HEK293T (cell line): ENCODE measurements around the gene ANKH.

Experiments
- CTCF ChIA-PET: fragments of 350-600 bp; formaldehyde crosslinking; extraction: SDS; loops from one replicate; lab custom pipeline; 2021; ENCODE audit warnings: antibody characterized with exemption, inconsistent platforms; lab: Yijun Ruan, JAX
- POLR2A ChIA-PET: fragments of 350-600 bp; formaldehyde crosslinking; extraction: SDS; loops from one replicate; lab custom pipeline; 2020; ENCODE audit warnings: antibody characterized with exemption, inconsistent platforms; lab: Yijun Ruan, JAX
- DNase-seq: peaks from one replicate; pipeline ENCODE4 v3.0.0; 2012; ENCODE audit warnings: mixed read lengths; ENCODE audit errors: extremely low spot score
- ARNT ChIP-seq: fragments of 450-650 bp; IDR thresholded peaks from 2 replicates; pipeline ENCODE4 v1.6.1; 2017; ENCODE audit warnings: mild to moderate bottlenecking
- BHLHE40 ChIP-seq: fragments of 450-650 bp; IDR thresholded peaks from 2 replicates; pipeline ENCODE4 v1.6.1; 2016; ENCODE audit warnings: mild to moderate bottlenecking, moderate library complexity, borderline replicate concordance
- CTBP1 ChIP-seq: fragments of 450-650 bp; IDR thresholded peaks from 2 replicates; pipeline ENCODE4 v1.6.1; 2016; ENCODE audit warnings: borderline replicate concordance
- ELF4 ChIP-seq: fragments of 450-650 bp; IDR thresholded peaks from 2 replicates; pipeline ENCODE4 v1.6.1; 2017; ENCODE audit warnings: antibody characterized with exemption
- FOXA1 ChIP-seq: fragments of 450-650 bp; IDR thresholded peaks from 2 replicates; pipeline ENCODE4 v1.6.1; 2016; ENCODE audit warnings: mild to moderate bottlenecking
- FOXK2 ChIP-seq: fragments of 450-650 bp; IDR thresholded peaks from 2 replicates; pipeline ENCODE4 v1.6.1; 2016; ENCODE audit warnings: mild to moderate bottlenecking
- FOXM1 ChIP-seq: fragments of 450-650 bp; IDR thresholded peaks from 2 replicates; pipeline ENCODE4 v1.6.1; 2017; ENCODE audit warnings: mild to moderate bottlenecking, borderline replicate concordance
- HDGF ChIP-seq: fragments of 450-650 bp; IDR thresholded peaks from 2 replicates; pipeline ENCODE4 v1.6.1; 2017; ENCODE audit warnings: antibody characterized with exemption, borderline replicate concordance
- L3MBTL2 ChIP-seq: fragments of 450-650 bp; conservative IDR thresholded peaks from 2 replicates; pipeline ENCODE4 v1.6.1; 2016; ENCODE audit warnings: mild to moderate bottlenecking
- LEF1 ChIP-seq: fragments of 450-650 bp; IDR thresholded peaks from 2 replicates; pipeline ENCODE4 v1.6.1; 2017; ENCODE audit warnings: mild to moderate bottlenecking, borderline replicate concordance
- NFRKB ChIP-seq: fragments of 450-650 bp; IDR thresholded peaks from 2 replicates; pipeline ENCODE4 v1.6.1; 2016; ENCODE audit warnings: mild to moderate bottlenecking, moderate library complexity
- SP1 ChIP-seq: fragments of 450-650 bp; IDR thresholded peaks from 2 replicates; pipeline ENCODE4 v1.6.1; 2017
- SUZ12 ChIP-seq: fragments of 450-650 bp; IDR thresholded peaks from 2 replicates; pipeline ENCODE4 v1.6.1; 2016; ENCODE audit warnings: mild to moderate bottlenecking
- TARDBP ChIP-seq: fragments of 450-650 bp; IDR thresholded peaks from 2 replicates; pipeline ENCODE4 v1.6.1; 2016
- ZNF384 ChIP-seq: fragments of 450-650 bp; IDR thresholded peaks from 2 replicates; pipeline ENCODE4 v1.6.1; 2016
- TF ChIP-seq, protein P1 (sequence below): fragments of 450-650 bp; IDR thresholded peaks from 2 replicates; pipeline ENCODE4 v1.6.1; 2016

Gene ANKH

DNA sequence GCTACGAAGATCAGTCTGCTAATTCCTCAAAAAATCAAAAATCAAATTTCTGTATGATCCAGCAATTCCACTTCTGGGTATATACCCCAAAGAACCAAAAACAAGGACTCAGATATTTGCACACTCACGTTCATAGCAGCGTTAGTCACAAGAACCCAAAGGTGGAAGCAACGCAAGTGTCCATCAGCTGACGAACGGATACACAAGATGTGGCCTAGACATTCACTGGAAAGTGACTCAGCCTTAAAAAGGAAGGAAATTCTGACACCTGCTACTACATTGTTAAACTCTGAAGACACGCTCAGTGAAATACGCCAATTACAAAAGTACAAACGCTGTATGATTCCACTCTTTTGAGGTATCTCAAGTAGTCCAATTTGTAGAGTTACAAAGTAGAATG, 113.7 kb downstream of the ANKH start:
- ChIA-PET CTCF (no interaction called here), POLR2A (no interaction called here)
- DNase-seq: no peak
- TF ChIP-seq, protein P1, sequence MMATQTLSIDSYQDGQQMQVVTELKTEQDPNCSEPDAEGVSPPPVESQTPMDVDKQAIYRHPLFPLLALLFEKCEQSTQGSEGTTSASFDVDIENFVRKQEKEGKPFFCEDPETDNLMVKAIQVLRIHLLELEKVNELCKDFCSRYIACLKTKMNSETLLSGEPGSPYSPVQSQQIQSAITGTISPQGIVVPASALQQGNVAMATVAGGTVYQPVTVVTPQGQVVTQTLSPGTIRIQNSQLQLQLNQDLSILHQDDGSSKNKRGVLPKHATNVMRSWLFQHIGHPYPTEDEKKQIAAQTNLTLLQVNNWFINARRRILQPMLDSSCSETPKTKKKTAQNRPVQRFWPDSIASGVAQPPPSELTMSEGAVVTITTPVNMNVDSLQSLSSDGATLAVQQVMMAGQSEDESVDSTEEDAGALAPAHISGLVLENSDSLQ: no peak
- TF ChIP-seq FOXK2 (no peak), ARNT (no peak), LEF1 (no peak), L3MBTL2 (no peak), FOXA1 (no peak), CTBP1 (no peak), NFRKB (no peak), ZNF384 (no peak), SUZ12 (no peak), FOXM1 (no peak), SP1 (no peak), BHLHE40 (no peak), HDGF (no peak), TARDBP (no peak), ELF4 (no peak)

DNA sequence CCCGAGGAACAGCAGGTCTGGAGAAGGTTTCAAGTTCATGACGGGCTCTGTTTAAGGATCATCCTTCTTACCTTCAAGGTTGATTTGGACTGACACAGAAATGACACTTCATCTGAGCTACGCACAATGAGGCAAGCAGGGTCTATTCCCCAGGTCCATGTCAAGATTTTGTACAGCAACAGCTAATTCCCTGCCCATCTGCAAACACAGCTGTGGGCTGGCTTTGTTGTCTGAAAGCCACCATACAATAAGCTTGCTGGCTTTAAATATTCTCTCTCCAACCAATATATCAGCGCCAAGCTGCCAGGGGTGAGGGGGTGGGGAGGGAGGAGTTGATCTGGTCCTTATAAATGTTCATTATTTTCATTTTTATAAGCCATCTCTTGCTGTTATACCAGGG, 115.1 kb downstream of the ANKH start:
- CTCF ChIA-PET: no interaction called here
- TF ChIP-seq SP1 (no peak), ZNF384 (no peak), TARDBP (no peak), BHLHE40 (no peak), ARNT (no peak), LEF1 (no peak)
- DNase-seq: no peak
- POLR2A ChIA-PET: no interaction called here

- ChIA-PET POLR2A (no interaction called here), CTCF (no interaction called here)
- TF ChIP-seq HDGF (no peak), FOXK2 (no peak), CTBP1 (no peak), ARNT (no peak), TARDBP (no peak), LEF1 (no peak), SP1 (no peak), ELF4 (no peak)
- DNase-seq: no peak
Observed at GRCh38 chr5:14753947-14754346, 117.6 kb downstream of the ANKH start.

DNA sequence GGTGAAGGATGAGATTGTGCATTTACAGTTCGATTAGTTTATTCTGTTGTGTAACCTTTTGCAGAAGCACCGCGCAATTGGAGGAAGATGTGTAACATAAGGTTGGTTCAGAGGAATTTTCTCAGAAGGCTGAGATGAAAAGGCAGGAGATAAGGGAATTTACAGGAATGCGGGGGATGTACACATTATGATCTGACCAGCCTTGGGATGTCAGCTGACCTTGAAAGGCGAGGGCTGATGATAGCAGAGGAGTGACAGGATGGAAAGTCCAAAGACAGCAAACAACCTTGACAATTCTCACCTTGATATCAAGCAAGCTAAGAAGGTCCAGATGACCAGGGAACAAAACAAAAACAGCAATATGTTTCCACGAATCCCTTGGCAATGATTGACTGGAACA, 118.3 kb downstream of the ANKH start:
- no peak for DNase-seq
- ChIA-PET CTCF (no interaction called here), POLR2A (no interaction called here)
- no peak for TF ChIP-seq FOXA1
- TF ChIP-seq ARNT: no peak
- no peak for TF ChIP-seq FOXM1
- TF ChIP-seq LEF1: no peak
- TF ChIP-seq SUZ12: no peak
- no peak for TF ChIP-seq CTBP1
- TF ChIP-seq, protein P1: no peak
- no peak for TF ChIP-seq HDGF
- TF ChIP-seq FOXK2: no peak
- no peak for TF ChIP-seq BHLHE40
- no peak for TF ChIP-seq TARDBP
- TF ChIP-seq ELF4: no peak
- TF ChIP-seq ZNF384: no peak
- TF ChIP-seq SP1: no peak
- TF ChIP-seq NFRKB: no peak
- TF ChIP-seq L3MBTL2: no peak

DNA sequence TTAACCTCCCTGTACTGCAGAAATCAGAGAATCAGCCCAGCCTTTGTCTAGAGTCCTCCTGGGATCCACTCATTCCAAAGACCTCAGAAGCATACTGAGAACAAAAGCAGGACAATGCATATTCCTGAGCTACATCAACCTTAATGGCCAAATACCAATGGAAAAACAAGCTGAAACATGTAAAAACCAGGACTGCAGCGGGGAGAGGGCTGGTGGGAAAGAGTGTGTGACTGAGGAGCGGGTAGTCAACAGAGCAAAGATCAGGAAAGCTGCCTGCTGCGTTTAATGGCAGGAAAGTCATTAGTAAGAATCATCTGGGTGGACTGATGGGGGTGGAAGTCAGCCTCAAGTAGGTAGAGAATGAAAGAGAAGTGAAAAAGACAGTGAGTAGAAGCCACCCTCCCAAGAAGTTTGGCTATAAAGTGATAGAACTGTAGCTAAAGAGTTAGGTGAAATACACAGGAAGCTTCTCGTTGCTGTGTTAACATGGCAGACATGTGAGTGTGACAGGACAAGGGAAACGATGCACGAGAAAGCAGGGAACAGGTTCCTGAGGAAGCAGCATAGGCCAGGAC, 119.0 kb downstream of the ANKH start:
- DNase-seq: no peak
- ChIA-PET POLR2A (no interaction called here), CTCF (no interaction called here)
- no peak for TF ChIP-seq L3MBTL2
- no peak for TF ChIP-seq BHLHE40
- no peak for TF ChIP-seq ELF4
- no peak for TF ChIP-seq HDGF
- TF ChIP-seq CTBP1: no peak
- TF ChIP-seq FOXK2: no peak
- TF ChIP-seq FOXA1: no peak

DNA sequence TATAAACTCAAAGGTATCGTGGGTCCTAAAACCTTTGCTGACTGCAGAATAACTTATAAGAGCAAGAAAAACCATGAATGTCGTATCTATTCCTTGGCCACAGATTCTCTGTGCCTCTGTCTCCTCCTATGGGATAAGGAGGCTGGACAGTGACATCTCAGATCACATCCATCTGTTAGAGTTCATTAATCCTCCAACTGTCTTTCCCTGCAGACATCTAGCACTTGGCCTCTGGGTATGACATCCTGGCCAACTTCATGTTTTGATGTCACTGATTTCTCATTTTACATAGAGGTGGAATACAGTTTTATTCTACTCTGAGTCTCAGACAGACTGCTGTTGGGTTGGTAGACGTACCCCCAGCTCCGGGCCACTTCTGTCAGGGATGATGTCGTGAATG, 120.9 kb downstream of the ANKH start:
- ChIA-PET POLR2A (no interaction called here), CTCF (no interaction called here)
- no peak for TF ChIP-seq SP1
- TF ChIP-seq ELF4: no peak
- TF ChIP-seq ARNT: no peak
- no peak for DNase-seq

- POLR2A ChIA-PET: no interaction called here
- DNase-seq: no peak
- CTCF ChIA-PET: no interaction called here
Observed at GRCh38 chr5:14749579-14750101, 121.9 kb downstream of the ANKH start.

More at GRCh38 chr5:14749579-14750101, 121.9 kb downstream of the ANKH start:
- TF ChIP-seq NFRKB: no peak
- TF ChIP-seq ELF4: no peak
- TF ChIP-seq LEF1: no peak
- TF ChIP-seq ZNF384: no peak
